GM12874 (cell line): Measurements from ENCODE around the gene CCDC184.

Source experiments
- CTCF ChIP-seq: IDR thresholded peaks from 2 replicates; pipeline ENCODE4 v1.5.1; 2011; ENCODE audit warnings: low read depth, mild to moderate bottlenecking, control low read depth, low read length, moderate library complexity; ENCODE audit not compliant: insufficient read depth

Gene CCDC184

GRCh38 chr12:48182631-48183030 is 813 bp upstream of the CCDC184 start:
- no peak for TF ChIP-seq CTCF

GRCh38 chr12:48183876-48184548 is 568 bp downstream of the CCDC184 start:
- no peak for TF ChIP-seq CTCF

- no peak for TF ChIP-seq CTCF
Observed at GRCh38 chr12:48184549-48184922, 1.1 kb downstream of the CCDC184 start.

- TF ChIP-seq CTCF = no peak
Observed at GRCh38 chr12:48185181-48185919, 1.9 kb downstream of the CCDC184 start.

DNA sequence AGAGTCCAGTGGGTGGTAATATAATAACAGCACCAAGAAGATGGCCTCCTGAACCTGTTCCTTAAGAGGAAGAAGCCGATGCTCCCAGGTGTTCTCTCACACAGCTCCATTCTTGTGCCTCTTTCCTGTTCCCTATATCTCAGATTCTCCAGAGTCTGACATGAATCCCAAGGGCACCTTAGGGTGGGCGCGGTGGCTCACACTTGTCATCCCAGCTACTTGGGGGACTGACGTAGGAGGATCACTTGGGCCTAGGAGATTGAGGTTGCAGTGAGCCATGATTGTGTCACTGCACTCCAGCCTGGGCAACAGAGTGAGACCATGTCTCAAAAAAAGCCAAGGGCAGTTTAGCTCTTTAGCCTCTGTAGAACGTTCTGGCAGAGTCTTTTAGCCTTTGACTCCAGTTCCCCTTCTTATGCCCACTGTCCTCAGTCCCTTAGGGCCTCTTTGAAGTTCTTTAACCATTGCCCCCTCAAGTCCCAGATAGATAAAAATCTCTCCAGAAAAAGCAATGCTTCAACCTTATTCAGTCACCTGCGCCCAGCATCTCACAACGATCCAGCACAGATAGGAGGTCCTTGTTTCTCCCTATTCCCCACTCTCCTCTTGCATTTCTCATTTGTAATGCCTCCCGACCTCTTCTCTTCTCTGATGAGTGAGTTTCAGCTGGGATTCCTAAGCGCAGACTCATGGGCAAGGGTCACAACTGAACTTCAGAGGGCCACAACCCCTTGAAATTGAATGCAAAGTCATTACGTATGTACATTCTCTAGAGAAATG is 4.7 kb downstream of the CCDC184 start:
- TF ChIP-seq CTCF = no peak

GRCh38 chr12:48189331-48190125 is 6.1 kb downstream of the CCDC184 start:
- peak; percentile 73 for TF ChIP-seq CTCF
